K562 (cell line): ENCODE measurements around the gene EXOC3. TPM values are rescaled to one million over a fixed set of nuclear protein-coding genes. Genes with fewer than 3 reads are reported as not detected.
A peak's percentile ranks its signal among the peaks of the same experiment; 100 is the strongest.
"Not testable (repeated sequence)": the region's sequence is repeated elsewhere in the genome, so short reads cannot be mapped to it uniquely, and the experiment has no call there.

Experiments used
- ATAC-seq: fragments of 200-7000 bp; cut with Tn5 transposase; 3 replicates; pipeline ENCODE4 v1.9.1; 2020; ENCODE audit warnings: moderate library complexity
- BruUV-seq: library from RNA; stranded (reverse); fragments of 400-500 nt; replicated peaks from 2 replicates; lab custom pipeline; 2021; lab: Mats Ljungman, UMichigan
- CTCF ChIA-PET: fragments of 300-600 bp; formaldehyde crosslinking; extraction: SDS; loops from one replicate; lab custom pipeline; 2021; ENCODE audit warnings: low intra/inter-chr PET ratio; lab: Yijun Ruan, JAX
- POLR2A ChIA-PET: fragments of 300-600, 350-650 bp; sonication (Branson Sonifier 250); formaldehyde crosslinking; extraction: SDS; loops from one replicate; lab custom pipeline; 2021; ENCODE audit warnings: antibody characterized with exemption, inconsistent platforms; lab: Yijun Ruan, JAX
- DNase-seq, 4 experiments: peaks; one replicate each; pipeline versions ENCODE4 v3.0.0 to v3.0.0-alpha.2; 2011 to 2018; ENCODE audit warnings: low spot score in 3 of 4, mixed read lengths in 3 of 4; ENCODE audit errors: extremely low read depth in 1 of 4
- FAIRE-seq: peaks from 2 replicates; lab custom pipeline; 2011; peaks lifted over from hg19 to GRCh38; lab: Jason Lieb, UNC
- H2AFZ ChIP-seq: 2 replicates; pipeline ENCODE4 v1.6.0; 2011; ENCODE audit warnings: low read depth, low read length, control low read depth, inconsistent platforms
- H3K27ac ChIP-seq: fragments of 200-600 bp; 3 replicates; pipeline ENCODE4 v1.8.0; 2011; ENCODE audit warnings: low read depth, mild to moderate bottlenecking, control low read depth, inconsistent platforms, low read length, moderate library complexity, mixed read lengths; ENCODE audit errors: extremely low read depth
- H3K27me3 ChIP-seq, 2 experiments: fragments of 300-600 bp in 1 of 2; 2 replicates in 1 of 2; 3 replicates in 1 of 2; pipeline versions ENCODE4 v1.6.0 to v1.8.0; 2011; ENCODE audit warnings: inconsistent platforms in 2 of 2, low read length in 2 of 2, mild to moderate bottlenecking in 1 of 2, mixed read lengths in 1 of 2, moderate library complexity in 1 of 2; ENCODE audit not compliant: control insufficient read depth in 2 of 2, insufficient read depth in 2 of 2
- H3K36me3 ChIP-seq: fragments of 300-600 bp; 3 replicates; pipeline ENCODE4 v1.8.0; 2011; ENCODE audit warnings: mild to moderate bottlenecking, low read length, inconsistent platforms; ENCODE audit not compliant: control insufficient read depth, insufficient read depth
- H3K4me1 ChIP-seq, 2 experiments: fragments of 200-600 bp in 1 of 2; replicated peaks in 1 of 2; 2 replicates in 1 of 2; 3 replicates in 1 of 2; pipeline versions ENCODE4 v1.5.1 to v1.8.0; 2011; ENCODE audit warnings: inconsistent platforms in 2 of 2, low read length in 2 of 2, mild to moderate bottlenecking in 1 of 2, mixed read lengths in 1 of 2, moderate library complexity in 1 of 2; ENCODE audit not compliant: control insufficient read depth in 2 of 2, insufficient read depth in 2 of 2
- H3K4me2 ChIP-seq: 2 replicates; pipeline ENCODE4 v1.6.1; 2011; ENCODE audit warnings: low read length, control low read depth, inconsistent platforms, mixed read lengths; ENCODE audit not compliant: insufficient read depth
- H3K4me3 ChIP-seq: fragments of 200-600 bp; sonication (generic), shearing (Covaris generic); 2 replicates; pipeline ENCODE4 v1.5.1; 2016; ENCODE audit warnings: control low read depth, inconsistent platforms
- H3K79me2 ChIP-seq: fragments of 200-600 bp; 3 replicates; pipeline ENCODE4 v1.8.0; 2011; ENCODE audit warnings: low read length, inconsistent platforms; ENCODE audit not compliant: control insufficient read depth, insufficient read depth
- H3K9ac ChIP-seq, 2 experiments: 2 replicates each; pipeline versions ENCODE4 v1.6.0 to v1.6.1; 2011; ENCODE audit warnings: low read depth in 2 of 2, low read length in 2 of 2, control low read depth in 1 of 2, inconsistent platforms in 1 of 2, mild to moderate bottlenecking in 1 of 2, mixed read lengths in 1 of 2; ENCODE audit not compliant: insufficient read depth in 1 of 2
- H3K9me1 ChIP-seq: one replicate; pipeline ENCODE4 v1.6.0; 2011; ENCODE audit warnings: inconsistent platforms, mild to moderate bottlenecking, low read length, moderate library complexity; ENCODE audit not compliant: control insufficient read depth, insufficient read depth
- H3K9me3 ChIP-seq: replicated peaks from 2 replicates; pipeline ENCODE4 v1.5.1; 2011; ENCODE audit warnings: low read depth, low read length, inconsistent platforms; ENCODE audit not compliant: control insufficient read depth, insufficient read depth
- H4K20me1 ChIP-seq: replicated peaks from 2 replicates; pipeline ENCODE4 v1.6.1; 2011; ENCODE audit warnings: low read length, inconsistent platforms, mixed read lengths; ENCODE audit not compliant: control insufficient read depth, insufficient read depth
- CBX2 ChIP-seq: fragments of 200-600 bp; sonication (generic); IDR thresholded peaks from one replicate; pipeline ENCODE4 v1.6.1; 2012; ENCODE audit warnings: mild to moderate bottlenecking, low read length, inconsistent platforms; ENCODE audit not compliant: insufficient read depth, poor library complexity, severe bottlenecking
- KDM4B ChIP-seq, 2 experiments: fragments of 450-650 bp in 1 of 2; sonication (generic) in 1 of 2; IDR thresholded peaks; 2 replicates each; pipeline ENCODE4 v1.6.1; 2016 to 2017; ENCODE audit warnings: borderline replicate concordance in 2 of 2, antibody characterized with exemption in 1 of 2, low read depth in 1 of 2, mild to moderate bottlenecking in 1 of 2
- MAZ ChIP-seq, 2 experiments: fragments of 450-650 bp in 1 of 2; sonication (generic) in 1 of 2; formaldehyde crosslinking; IDR thresholded peaks in 1 of 2; conservative IDR thresholded peaks in 1 of 2; 2 replicates each; pipeline versions ENCODE4 v1.4.0 to v1.5.0; 2020; ENCODE audit warnings: mild to moderate bottlenecking in 1 of 2, missing genetic modification reagents in 1 of 2
- MBD2 ChIP-seq: sonication (generic); IDR thresholded peaks from 2 replicates; pipeline ENCODE4 v1.6.1; 2016; ENCODE audit warnings: low read depth, borderline replicate concordance
- NFRKB ChIP-seq: fragments of 450-650 bp; IDR thresholded peaks from 2 replicates; pipeline ENCODE4 v1.6.1; 2016; ENCODE audit warnings: low read depth
- NRF1 ChIP-seq, 2 experiments: fragments of 450-650 bp; IDR thresholded peaks in 1 of 2; conservative IDR thresholded peaks in 1 of 2; 2 replicates each; pipeline ENCODE4 v1.6.1; 2014; ENCODE audit warnings: mild to moderate bottlenecking in 2 of 2
- POLR2A ChIP-seq: fragments of 450-650 bp; conservative IDR thresholded peaks from 2 replicates; pipeline ENCODE4 v1.6.1; 2016
- POLR2B ChIP-seq: fragments of 450-650 bp; IDR thresholded peaks from 2 replicates; pipeline ENCODE4 v1.6.1; 2018; ENCODE audit warnings: low read depth; ENCODE audit not compliant: partially characterized antibody
- POLR2G ChIP-seq: fragments of 200-400 bp; formaldehyde crosslinking; IDR thresholded peaks from 2 replicates; pipeline ENCODE4 v1.6.1; 2017; ENCODE audit warnings: low read depth, mild to moderate bottlenecking, antibody characterized with exemption, low read length, moderate library complexity
- RBFOX2 ChIP-seq: fragments of 200-400 bp; formaldehyde crosslinking; IDR thresholded peaks from 2 replicates; pipeline ENCODE4 v1.6.1; 2017; ENCODE audit warnings: low read depth, mild to moderate bottlenecking, low read length, moderate library complexity
- RNF2 ChIP-seq: sonication (generic); IDR thresholded peaks from 2 replicates; pipeline ENCODE4 v1.6.1; 2016
- TEAD4 ChIP-seq, 2 experiments: sonication (generic) in 1 of 2; formaldehyde crosslinking in 1 of 2; IDR thresholded peaks; 2 replicates each; pipeline versions ENCODE4 v1.6.1 to v1.8.0; 2012 to 2022; ENCODE audit warnings: borderline replicate concordance in 1 of 2, inconsistent platforms in 1 of 2, low read length in 1 of 2, mild to moderate bottlenecking in 1 of 2, missing genetic modification reagents in 1 of 2
- ZBTB7A ChIP-seq: IDR thresholded peaks from 2 replicates; pipeline ENCODE4 v1.6.1; 2011; ENCODE audit warnings: low read depth, mild to moderate bottlenecking, low read length, moderate library complexity, borderline replicate concordance; ENCODE audit not compliant: control insufficient read depth
- ZNF316 ChIP-seq: fragments of 450-650 bp; IDR thresholded peaks from 2 replicates; pipeline ENCODE4 v1.6.1; 2016
- WGBS: fragments of 100-300 bp; shearing (Covaris generic); methylation state at CpG from one replicate; pipeline ENCODE4 v1.1.6; 2016; ENCODE audit warnings: low coverage, mixed read lengths; ENCODE audit not compliant: insufficient coverage; ENCODE audit errors: missing lambda C conversion rate; 5-methylcytosine and 5-hydroxymethylcytosine counted together
- in situ Hi-C: fragments of 300-500 bp; cut with MboI; formaldehyde crosslinking; loops from 4 replicates; pipeline ENCODE4 v1.15.0; 2018; ENCODE audit warnings: inconsistent platforms, mixed read lengths
- intact Hi-C: fragments of 100-400 bp; cut with micrococcal nuclease; formaldehyde crosslinking; loops from 2 replicates; pipeline ENCODE4 v1.14.2; 2022
- polyA plus RNA-seq, 8 experiments: library from polyadenylated mRNA; depleted of rRNA in 4 of 8; stranded (reverse) in 5 of 8; unstranded in 3 of 8; fragments of >200 nt; fragmentation: Nextera tagmentation in 2 of 8; fragmentation: Illumina TruSeq in 1 of 8; extraction: Ambion mirVana in 2 of 8; extraction: Trizol in 1 of 8; gene quantifications; 2 replicates each; pipeline versions ENCODE4 v1.2.1 to v1.2.3, GENCODE V29; 2011 to 2014; ENCODE audit warnings: inconsistent platforms in 1 of 8, missing spikeins in 1 of 8
- total RNA-seq, 7 experiments: library from RNA; depleted of rRNA in 6 of 7; stranded (reverse); fragments of >200 nt in 6 of 7; fragmentation: Illumina TruSeq in 2 of 7; extraction: Trizol in 2 of 7; gene quantifications; 2 replicates each; pipeline versions ENCODE4 v1.2.1 to v1.2.3, GENCODE V29; 2011 to 2021; ENCODE audit warnings: low replicate concordance in 1 of 7

EXOC3 gene
- total and polyA plus RNA-seq, 9 of the 15 experiments (the other 6 are each of a cell fraction or from before 2014, with no cell fraction given): 1.4 to 41.9 (median 22.4) TPM

DNA sequence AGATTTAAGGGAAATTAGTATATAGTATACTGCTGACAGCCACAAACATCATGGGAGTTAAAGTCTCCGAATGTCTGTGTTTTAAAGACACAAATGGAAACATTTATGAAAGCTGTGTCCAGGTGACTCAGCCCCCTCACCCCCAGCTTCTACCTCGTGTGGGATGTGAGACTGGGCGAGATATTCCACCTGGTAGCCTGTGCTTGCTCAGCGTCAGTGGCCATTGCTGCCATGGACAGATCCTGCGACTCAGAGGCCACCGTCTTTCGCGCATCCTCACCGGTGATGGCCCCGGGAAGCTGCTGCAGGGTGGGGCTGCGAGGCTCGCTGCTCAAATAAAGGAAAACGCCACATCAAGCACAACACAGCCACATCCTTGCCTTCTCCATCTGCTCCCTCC lies 31.2 kb upstream of the EXOC3 start:
- H3K36me3 ChIP-seq: no peaks in the 10 kb centered on the region
- peaks cover 14 to 28% of the 10 kb centered on the region in 2 experiments for H3K4me1 ChIP-seq
- no peak overlapping the region for H3K27ac ChIP-seq
- TF ChIP-seq CBX2 (peak; percentile 2), POLR2B (no peak)
- TF ChIP-seq, all 486 proteins: peak for 1
- no TSS peak for BruUV-seq
- no peaks in the 10 kb centered on the region for H3K9me3 ChIP-seq
- H2AFZ ChIP-seq: no peak overlapping the region; the same call in 1 of the 2 replicates
- ChIA-PET CTCF (no interaction called here), POLR2A (interaction anchor here (1.8 kb wide), 1 partner anchor 8 kb away, joined by 6 read pairs; no protein-coding TSS in a partner anchor)
- DNase-seq: no peak
- in situ Hi-C loops (no loop called here), intact Hi-C loops (no loop called here)
- H4K20me1 ChIP-seq: no peaks in the 10 kb centered on the region
- H3K4me3 ChIP-seq: no peak overlapping the region
- no peak overlapping the region for H3K4me2 ChIP-seq
- ATAC-seq: no peak
- peaks cover 16 to 22% of the 10 kb centered on the region in 2 experiments for H3K27me3 ChIP-seq
- no peak overlapping the region for H3K9ac ChIP-seq
- H3K9me1 ChIP-seq: no peaks in the 10 kb centered on the region
- WGBS: 23% methylated on average over 13 of the region's 13 CpGs
- H3K79me2 ChIP-seq: no peaks in the 10 kb centered on the region
- FAIRE-seq: no peak

GRCh38 chr5:414991-415927 lies 27.7 kb upstream of the EXOC3 start:
- Histone ChIP-seq H3K27ac (peak overlapping the region; percentile 76), H2AFZ (peak overlapping the region; percentile 66), H3K27me3 (peaks cover 9 to 14% of the 10 kb centered on the region in 2 experiments; a peak in 3 of 5 replicates), H3K4me3 (peak overlapping the region; percentile 36), H3K9ac (peak overlapping the region; percentile 80 to 95), H3K4me2 (peak overlapping the region; percentile 70), H3K4me1 (peaks cover 14 to 32% of the 10 kb centered on the region in 2 experiments)
- ATAC-seq (peak; percentile 93), DNase-seq (peak; percentile 94), FAIRE-seq (peak; percentile 93)
- H3K36me3 ChIP-seq; CTCF ChIA-PET; H3K9me1 ChIP-seq; H3K9me3 ChIP-seq; H3K79me2 ChIP-seq; intact Hi-C loops; H4K20me1 ChIP-seq; in situ Hi-C loops; TF ChIP-seq TEAD4 (CRISPR knock-in tag; IDR thresholded peaks at IDR 0.05; ENCODE audit: borderline replicate concordance): not testable (repeated sequence)
- WGBS: 26% methylated on average over 33 of the region's 42 CpGs
- POLR2A ChIA-PET: interaction anchor here (0.6 to 1.0 kb wide), 9 partner anchors 11 to 78 kb away, joined by 3 to 4 read pairs (median 3); no protein-coding TSS in a partner anchor
- BruUV-seq: TSS peak; percentile 57
- TF ChIP-seq KDM4B (IDR thresholded peaks at IDR 0.05; ENCODE audit: borderline replicate concordance in 2 of 2, low read depth in 1 of 2): peak in 1 of 2 experiments; percentile 56; a peak in 1 of 4 replicates
- 0 out of 2 replicates have a peak, but pooled peaks have one; percentile 11 for TF ChIP-seq ZNF316
- peak; percentile 82 for TF ChIP-seq POLR2G
- peak; percentile 83 for TF ChIP-seq RBFOX2
- TF ChIP-seq TEAD4 (IDR thresholded peaks at IDR 0.05; ENCODE audit: low read length): 0 out of 2 replicates have a peak, but pooled peaks have one; percentile 5
- TF ChIP-seq ZBTB7A: peak; percentile 62; the same call in 1 of the 2 replicates
- TF ChIP-seq MBD2: peak; percentile 59; the same call in 1 of the 2 replicates
- TF ChIP-seq MAZ (CRISPR knock-in tag; conservative IDR thresholded peaks at IDR 0.05 in 1 of 2, IDR thresholded peaks at IDR 0.05 in 1 of 2): peak in 1 of 2 experiments; percentile 73; a peak in 2 of 4 replicates
- peak; percentile 55 to 66 for TF ChIP-seq NRF1 (conservative IDR thresholded peaks at IDR 0.05 in 1 of 2, IDR thresholded peaks at IDR 0.05 in 1 of 2)
- TF ChIP-seq POLR2A: 0 out of 2 replicates have a peak, but pooled peaks have one; percentile 54
- TF ChIP-seq RNF2: peak; percentile 42; the same call in 1 of the 2 replicates
- TF ChIP-seq NFRKB: peak; percentile 61; the same call in 1 of the 2 replicates
